ENCODE measurements around the gene KREMEN1. TPM values are rescaled to one million over a fixed set of nuclear protein-coding genes. Genes with fewer than 3 reads are reported as not detected.
"Not testable (repeated sequence)": the region's sequence is repeated elsewhere in the genome, so short reads cannot be mapped to it uniquely, and the experiment has no call there.

KREMEN1 gene
- 0.36 and 1.4 TPM in 2 replicates for total RNA-seq (2014; rRNA removed; shearing (Covaris generic))

GRCh38 chr22:29072979-29073617 is at the start of gene KREMEN1:
TSS of gene KREMEN1 (plus strand) at chr22:29073035. CDS start at chr22:29073131, 96 bp downstream.
- no peak for DNase-seq (ENCODE audit: low read depth)

- no peak for DNase-seq (ENCODE audit: low read depth)
Observed at GRCh38 chr22:29023172-29023796, 49.6 kb upstream of the KREMEN1 start.

GRCh38 chr22:29026579-29026978 is 46.3 kb upstream of the KREMEN1 start:
- DNase-seq (ENCODE audit: low read depth): no peak

- no peak for DNase-seq (ENCODE audit: low read depth)
Observed at GRCh38 chr22:29028468-29028867, 44.4 kb upstream of the KREMEN1 start.

GRCh38 chr22:29029202-29030000 is 43.4 kb upstream of the KREMEN1 start:
- DNase-seq (ENCODE audit: low read depth): no peak

GRCh38 chr22:29030016-29030617 is 42.7 kb upstream of the KREMEN1 start:
- DNase-seq (ENCODE audit: low read depth): no peak

- DNase-seq (ENCODE audit: low read depth): peak; percentile 94
Observed at GRCh38 chr22:29030618-29031226, 42.1 kb upstream of the KREMEN1 start.

- peak; percentile 97 for DNase-seq (ENCODE audit: low read depth)
Observed at GRCh38 chr22:29031227-29032011, 41.4 kb upstream of the KREMEN1 start.

- DNase-seq (ENCODE audit: low read depth): no peak
Observed at GRCh38 chr22:29032014-29032475, 40.8 kb upstream of the KREMEN1 start.

GRCh38 chr22:29032584-29032983 is 40.3 kb upstream of the KREMEN1 start:
- DNase-seq (ENCODE audit: low read depth): peak; percentile 37

- DNase-seq (ENCODE audit: low read depth): no peak
Observed at GRCh38 chr22:29037340-29037932, 35.4 kb upstream of the KREMEN1 start.

GRCh38 chr22:29039148-29039547 is 33.7 kb upstream of the KREMEN1 start:
- no peak for DNase-seq (ENCODE audit: low read depth)

- DNase-seq (ENCODE audit: low read depth): not testable (repeated sequence)
Observed at GRCh38 chr22:29039684-29040083, 33.2 kb upstream of the KREMEN1 start.

- peak; percentile 79 for DNase-seq (ENCODE audit: low read depth)
Observed at GRCh38 chr22:29040385-29041275, 32.2 kb upstream of the KREMEN1 start.

GRCh38 chr22:29041408-29041807 is 31.4 kb upstream of the KREMEN1 start:
- DNase-seq (ENCODE audit: low read depth): peak; percentile 79

- DNase-seq (ENCODE audit: low read depth): peak; percentile 14
Observed at GRCh38 chr22:29043906-29044575, 28.8 kb upstream of the KREMEN1 start.

- DNase-seq (ENCODE audit: low read depth): peak; percentile 85
Observed at GRCh38 chr22:29044657-29045176, 28.1 kb upstream of the KREMEN1 start.

- no peak for DNase-seq (ENCODE audit: low read depth)
Observed at GRCh38 chr22:29048822-29049654, 23.8 kb upstream of the KREMEN1 start.
